GM18520 (cell line): ENCODE measurements around the gene MRPL48.
A peak's percentile ranks its signal among the peaks of the same experiment; 100 is the strongest.
"Not testable (repeated sequence)": the region's sequence is repeated elsewhere in the genome, so short reads cannot be mapped to it uniquely, and the experiment has no call there.

Experiments used
- ATAC-seq: cut with Tn5 transposase; IDR thresholded peaks from one replicate; pipeline ENCODE4 v1.9.1; 2021; ENCODE audit not compliant: unreplicated experiment

MRPL48 gene

GRCh38 chr11:73787643-73788558 lies at the start of gene MRPL48:
Gene MRPL48 (plus strand): TSS chr11:73787874. CDS start chr11:73787972, 98 bp downstream.
- peak; percentile 66 for ATAC-seq

- no peak for ATAC-seq
Measured at GRCh38 chr11:73743045-73743444, 44.6 kb upstream of the MRPL48 start.

GRCh38 chr11:73746701-73747100 lies 41.0 kb upstream of the MRPL48 start:
- no peak for ATAC-seq

- ATAC-seq: no peak
Measured at GRCh38 chr11:73747762-73748161, 39.9 kb upstream of the MRPL48 start.

GRCh38 chr11:73748300-73748699 lies 39.4 kb upstream of the MRPL48 start:
- ATAC-seq: no peak

GRCh38 chr11:73749118-73749517 lies 38.6 kb upstream of the MRPL48 start:
- ATAC-seq: no peak

- ATAC-seq: no peak
Measured at GRCh38 chr11:73750228-73750627, 37.4 kb upstream of the MRPL48 start.

- not testable (repeated sequence) for ATAC-seq
Measured at GRCh38 chr11:73750862-73751261, 36.8 kb upstream of the MRPL48 start.

- ATAC-seq: no peak
Measured at GRCh38 chr11:73752216-73752867, 35.3 kb upstream of the MRPL48 start.

GRCh38 chr11:73752903-73753302 lies 34.8 kb upstream of the MRPL48 start:
- ATAC-seq: no peak

GRCh38 chr11:73753938-73754337 lies 33.7 kb upstream of the MRPL48 start:
- no peak for ATAC-seq

- ATAC-seq: no peak
Measured at GRCh38 chr11:73755670-73756069, 32.0 kb upstream of the MRPL48 start.

- no peak for ATAC-seq
Measured at GRCh38 chr11:73757598-73757997, 30.1 kb upstream of the MRPL48 start.

GRCh38 chr11:73758451-73758850 lies 29.2 kb upstream of the MRPL48 start:
- ATAC-seq: no peak

GRCh38 chr11:73759610-73760134 lies 28.0 kb upstream of the MRPL48 start:
- ATAC-seq: no peak

GRCh38 chr11:73760135-73760678 lies 27.5 kb upstream of the MRPL48 start:
- ATAC-seq: no peak

- ATAC-seq: peak; percentile 96
Measured at GRCh38 chr11:73760679-73761402, 26.8 kb upstream of the MRPL48 start, which contains the start of gene RAB6A. Gene RAB6A (minus strand): TSS chr11:73761074. CDS start chr11:73760635, 439 bp downstream.

GRCh38 chr11:73761403-73761945 lies 26.2 kb upstream of the MRPL48 start:
- ATAC-seq: no peak

- ATAC-seq: no peak
Measured at GRCh38 chr11:73762732-73763131, 24.9 kb upstream of the MRPL48 start.

- no peak for ATAC-seq
Measured at GRCh38 chr11:73766763-73767162, 20.9 kb upstream of the MRPL48 start.

GRCh38 chr11:73770811-73771210 lies 16.9 kb upstream of the MRPL48 start:
- not testable (repeated sequence) for ATAC-seq
